Measurements from ENCODE around the gene PROX1.

PROX1 gene

GRCh38 chr1:214031267-214031650 is 43.5 kb downstream of the PROX1 start:
- Histone ChIP-seq H3K27ac (ENCODE audit: low read length) (no peak overlapping the region), H3K4me3 (ENCODE audit: low read length) (no peak overlapping the region), H3K9me3 (ENCODE audit: control insufficient read depth, low read depth, low read length) (no peaks in the 10 kb centered on the region), H3K27me3 (ENCODE audit: control insufficient read depth, insufficient read depth, low read length) (peaks cover 14% of the 10 kb centered on the region), H3K9ac (ENCODE audit: low read length) (no peak overlapping the region), H3K36me3 (ENCODE audit: control insufficient read depth, low read depth, low read length) (no peaks in the 10 kb centered on the region), H3K4me1 (ENCODE audit: control insufficient read depth, low read depth, low read length) (peaks cover 55% of the 10 kb centered on the region)

DNA sequence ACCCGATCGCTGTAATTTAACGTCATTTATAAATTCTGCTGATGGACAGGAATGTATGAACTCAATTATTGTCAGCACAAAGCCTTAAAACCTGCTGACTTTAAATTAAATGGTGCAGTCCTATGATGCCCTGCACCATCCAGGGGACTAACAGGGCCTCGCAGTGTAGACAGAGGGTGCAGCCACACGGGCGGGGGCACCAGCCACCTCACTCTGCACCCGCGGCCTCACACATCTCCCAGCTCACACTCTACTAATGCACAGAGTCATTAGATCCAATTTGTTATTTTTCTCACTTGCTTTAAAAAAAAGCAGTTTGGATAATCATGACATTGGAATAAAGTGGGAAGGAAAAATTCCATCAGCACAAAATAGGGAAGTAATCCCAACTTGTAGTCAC is 49.7 kb downstream of the PROX1 start:
- H3K36me3 ChIP-seq (ENCODE audit: control insufficient read depth, low read depth, low read length): no peaks in the 10 kb centered on the region
- no peaks in the 10 kb centered on the region for H3K27me3 ChIP-seq (ENCODE audit: control insufficient read depth, insufficient read depth, low read length)
- H3K9ac ChIP-seq (ENCODE audit: low read length): no peak overlapping the region
- H3K27ac ChIP-seq (ENCODE audit: low read length): no peak overlapping the region
- no peak overlapping the region for H3K4me3 ChIP-seq (ENCODE audit: low read length)
- H3K9me3 ChIP-seq (ENCODE audit: control insufficient read depth, low read depth, low read length): no peaks in the 10 kb centered on the region
- H3K4me1 ChIP-seq (ENCODE audit: control insufficient read depth, low read depth, low read length): no peaks in the 10 kb centered on the region

DNA sequence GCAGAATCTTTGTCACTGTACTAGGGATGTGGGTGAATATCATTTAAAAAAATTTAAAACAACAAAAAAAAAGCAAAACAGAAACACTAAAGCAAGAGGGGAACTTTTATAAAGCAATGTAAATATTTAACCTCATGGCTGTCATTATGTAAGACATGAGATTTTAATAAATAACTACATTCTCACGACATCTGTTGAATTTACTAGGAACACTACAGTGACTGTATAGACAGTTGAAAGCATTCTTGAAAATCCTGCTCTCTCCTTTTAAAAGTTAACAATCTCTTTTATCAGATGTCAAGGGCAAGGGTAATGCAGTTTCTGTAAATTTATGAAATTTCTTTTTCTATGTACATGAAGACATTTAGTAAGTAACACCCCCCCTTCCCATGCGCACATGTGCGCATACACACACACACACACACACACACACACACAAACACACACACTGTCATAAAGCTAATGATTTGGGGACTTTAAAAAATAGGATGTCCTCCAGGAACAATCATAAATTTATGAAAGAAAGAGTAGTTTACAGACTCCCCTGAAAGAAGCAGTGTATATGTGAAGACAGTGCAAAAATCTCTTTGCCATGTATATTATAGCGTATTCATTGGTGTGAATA is 51.7 kb downstream of the PROX1 start:
- Histone ChIP-seq H3K4me3 (ENCODE audit: low read length) (no peak overlapping the region), H3K9me3 (ENCODE audit: control insufficient read depth, low read depth, low read length) (no peaks in the 10 kb centered on the region), H3K9ac (ENCODE audit: low read length) (no peak overlapping the region), H3K27me3 (ENCODE audit: control insufficient read depth, insufficient read depth, low read length) (no peaks in the 10 kb centered on the region), H3K4me1 (ENCODE audit: control insufficient read depth, low read depth, low read length) (peaks cover 5% of the 10 kb centered on the region), H3K36me3 (ENCODE audit: control insufficient read depth, low read depth, low read length) (no peaks in the 10 kb centered on the region), H3K27ac (ENCODE audit: low read length) (no peak overlapping the region)

DNA sequence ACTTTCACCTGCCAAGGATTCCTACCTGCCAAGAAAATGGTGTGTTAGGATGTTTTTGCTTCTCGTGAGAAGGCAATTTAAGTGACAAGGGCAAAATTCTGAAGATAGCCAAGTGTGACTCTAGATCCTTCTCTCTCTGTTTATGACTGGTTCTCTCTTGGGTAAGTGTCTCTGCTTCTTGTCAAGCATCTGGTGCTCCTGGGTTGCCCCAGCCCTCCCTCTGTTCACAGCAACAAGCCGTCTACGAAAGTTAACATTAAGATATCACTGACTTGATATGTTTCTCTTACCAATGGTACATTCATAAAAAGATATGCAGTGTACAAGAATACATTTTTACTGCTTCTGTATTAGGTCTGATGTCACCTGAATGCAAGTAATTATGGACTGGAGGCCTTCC is 55.4 kb downstream of the PROX1 start:
- Histone ChIP-seq H3K9ac (ENCODE audit: low read length) (no peak overlapping the region), H3K9me3 (ENCODE audit: control insufficient read depth, low read depth, low read length) (no peaks in the 10 kb centered on the region), H3K4me3 (ENCODE audit: low read length) (no peak overlapping the region), H3K4me1 (ENCODE audit: control insufficient read depth, low read depth, low read length) (peaks cover 6% of the 10 kb centered on the region), H3K27ac (ENCODE audit: low read length) (no peak overlapping the region), H3K36me3 (ENCODE audit: control insufficient read depth, low read depth, low read length) (no peaks in the 10 kb centered on the region), H3K27me3 (ENCODE audit: control insufficient read depth, insufficient read depth, low read length) (no peaks in the 10 kb centered on the region)

- Histone ChIP-seq H3K9ac (ENCODE audit: low read length) (no peak overlapping the region), H3K36me3 (ENCODE audit: control insufficient read depth, low read depth, low read length) (no peaks in the 10 kb centered on the region), H3K4me3 (ENCODE audit: low read length) (no peak overlapping the region), H3K27ac (ENCODE audit: low read length) (no peak overlapping the region), H3K4me1 (ENCODE audit: control insufficient read depth, low read depth, low read length) (peaks cover 6% of the 10 kb centered on the region), H3K9me3 (ENCODE audit: control insufficient read depth, low read depth, low read length) (no peaks in the 10 kb centered on the region), H3K27me3 (ENCODE audit: control insufficient read depth, insufficient read depth, low read length) (no peaks in the 10 kb centered on the region)
These were observed 56.9 kb downstream of the PROX1 start for GRCh38 chr1:214044438-214045214.

DNA sequence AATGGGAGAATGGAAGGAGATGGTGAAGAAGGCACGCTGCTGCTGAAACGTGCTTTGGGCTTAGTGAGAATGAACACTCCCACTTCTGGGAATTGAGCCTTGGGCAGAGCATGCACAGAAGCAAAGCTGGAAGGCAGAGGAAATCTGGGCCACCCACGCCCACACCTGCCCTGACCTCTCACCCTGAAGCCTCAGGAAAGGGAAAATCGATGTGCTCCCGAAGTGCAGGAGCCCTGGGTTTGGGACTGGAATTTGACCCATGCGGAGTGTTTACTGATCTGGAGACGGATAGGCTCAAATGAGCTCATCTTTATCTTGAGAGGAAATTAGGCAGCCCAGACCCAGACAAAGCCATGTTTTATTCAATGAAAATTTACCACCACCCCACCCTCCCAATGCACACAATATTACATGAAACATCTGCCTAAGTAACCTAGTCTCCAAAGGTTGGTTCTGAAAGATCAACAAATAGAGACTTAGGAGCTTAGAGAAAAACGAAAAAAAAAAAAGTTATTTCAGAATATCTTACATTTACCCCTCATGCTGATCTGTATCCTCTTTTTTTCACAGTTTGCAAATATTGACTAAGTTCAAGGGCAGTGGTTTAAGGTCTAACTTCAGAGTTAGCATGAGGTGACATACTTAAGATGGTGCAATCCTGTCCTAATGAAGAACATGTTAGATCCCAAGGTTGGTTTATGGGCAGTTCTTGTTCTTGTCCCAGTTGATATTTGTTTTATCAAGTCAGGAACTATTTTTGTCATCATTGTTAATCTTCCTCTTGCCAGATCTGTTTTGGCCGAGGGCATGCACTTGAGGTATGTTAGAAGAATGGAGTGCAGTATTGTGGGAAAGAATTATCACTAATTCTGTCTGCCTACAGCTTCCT is 63.0 kb downstream of the PROX1 start:
- Histone ChIP-seq H3K27me3 (ENCODE audit: control insufficient read depth, insufficient read depth, low read length) (no peaks in the 10 kb centered on the region), H3K4me1 (ENCODE audit: control insufficient read depth, low read depth, low read length) (no peaks in the 10 kb centered on the region), H3K36me3 (ENCODE audit: control insufficient read depth, low read depth, low read length) (no peaks in the 10 kb centered on the region), H3K4me3 (ENCODE audit: low read length) (no peak overlapping the region), H3K9me3 (ENCODE audit: control insufficient read depth, low read depth, low read length) (no peaks in the 10 kb centered on the region), H3K9ac (ENCODE audit: low read length) (no peak overlapping the region), H3K27ac (ENCODE audit: low read length) (no peak overlapping the region)

- no peaks in the 10 kb centered on the region for H3K27me3 ChIP-seq (ENCODE audit: control insufficient read depth, insufficient read depth, low read length)
- H3K4me3 ChIP-seq (ENCODE audit: low read length): no peak overlapping the region
- no peak overlapping the region for H3K27ac ChIP-seq (ENCODE audit: low read length)
- H3K9me3 ChIP-seq (ENCODE audit: control insufficient read depth, low read depth, low read length): no peaks in the 10 kb centered on the region
- H3K36me3 ChIP-seq (ENCODE audit: control insufficient read depth, low read depth, low read length): no peaks in the 10 kb centered on the region
- H3K4me1 ChIP-seq (ENCODE audit: control insufficient read depth, low read depth, low read length): no peaks in the 10 kb centered on the region
- no peak overlapping the region for H3K9ac ChIP-seq (ENCODE audit: low read length)
These were observed 64.0 kb downstream of the PROX1 start for GRCh38 chr1:214051786-214052185.

DNA sequence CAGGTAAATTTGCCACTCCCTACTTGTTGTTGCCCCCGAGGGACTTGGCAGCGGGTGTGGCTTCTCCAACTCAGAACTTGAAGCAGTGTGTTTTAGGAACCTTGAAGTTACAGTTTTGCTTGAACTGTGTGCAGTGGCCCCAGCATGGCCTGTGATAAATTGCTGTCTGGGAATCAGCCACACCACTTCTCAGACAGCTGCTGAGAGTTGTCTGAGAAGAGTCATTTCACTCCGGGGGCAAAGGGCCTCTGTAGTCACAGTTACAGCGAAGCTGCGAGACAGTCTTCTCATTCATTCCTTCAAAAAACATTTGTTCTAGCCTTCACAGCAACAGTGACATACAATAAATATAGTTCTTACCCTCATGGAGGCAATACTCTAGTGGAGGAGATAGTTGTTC is 70.3 kb downstream of the PROX1 start:
- Histone ChIP-seq H3K9me3 (ENCODE audit: control insufficient read depth, low read depth, low read length) (no peaks in the 10 kb centered on the region), H3K36me3 (ENCODE audit: control insufficient read depth, low read depth, low read length) (no peaks in the 10 kb centered on the region), H3K27ac (ENCODE audit: low read length) (no peak overlapping the region), H3K9ac (ENCODE audit: low read length) (no peak overlapping the region), H3K4me1 (ENCODE audit: control insufficient read depth, low read depth, low read length) (no peaks in the 10 kb centered on the region), H3K27me3 (ENCODE audit: control insufficient read depth, insufficient read depth, low read length) (no peaks in the 10 kb centered on the region), H3K4me3 (ENCODE audit: low read length) (no peak overlapping the region)

DNA sequence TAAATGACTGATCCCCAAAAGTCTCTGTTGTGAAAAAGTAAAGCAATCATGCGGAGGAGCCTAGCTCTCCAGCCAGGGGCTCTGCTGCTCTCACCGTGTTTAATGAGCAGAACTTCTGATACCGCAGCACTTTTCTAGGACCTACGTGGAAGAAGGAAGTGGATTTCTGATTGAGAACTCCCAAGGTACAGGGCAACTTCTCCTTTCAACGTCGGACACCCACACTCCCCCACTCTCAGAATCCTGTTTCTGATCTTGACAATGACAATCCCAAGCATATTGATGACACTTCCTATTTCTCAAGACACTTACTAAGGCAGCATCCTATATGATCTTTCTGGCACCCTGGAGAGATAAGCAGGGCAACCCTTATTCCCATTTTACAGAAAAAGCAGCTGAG is 78.4 kb downstream of the PROX1 start:
- H3K27me3 ChIP-seq (ENCODE audit: control insufficient read depth, insufficient read depth, low read length): no peaks in the 10 kb centered on the region
- no peaks in the 10 kb centered on the region for H3K9me3 ChIP-seq (ENCODE audit: control insufficient read depth, low read depth, low read length)
- H3K9ac ChIP-seq (ENCODE audit: low read length): no peak overlapping the region
- no peak overlapping the region for H3K4me3 ChIP-seq (ENCODE audit: low read length)
- no peaks in the 10 kb centered on the region for H3K36me3 ChIP-seq (ENCODE audit: control insufficient read depth, low read depth, low read length)
- no peaks in the 10 kb centered on the region for H3K4me1 ChIP-seq (ENCODE audit: control insufficient read depth, low read depth, low read length)
- H3K27ac ChIP-seq (ENCODE audit: low read length): no peak overlapping the region

- no peaks in the 10 kb centered on the region for H3K27me3 ChIP-seq (ENCODE audit: control insufficient read depth, insufficient read depth, low read length)
- H3K36me3 ChIP-seq (ENCODE audit: control insufficient read depth, low read depth, low read length): no peaks in the 10 kb centered on the region
These were observed 79.2 kb downstream of the PROX1 start for GRCh38 chr1:214066936-214067335.

DNA sequence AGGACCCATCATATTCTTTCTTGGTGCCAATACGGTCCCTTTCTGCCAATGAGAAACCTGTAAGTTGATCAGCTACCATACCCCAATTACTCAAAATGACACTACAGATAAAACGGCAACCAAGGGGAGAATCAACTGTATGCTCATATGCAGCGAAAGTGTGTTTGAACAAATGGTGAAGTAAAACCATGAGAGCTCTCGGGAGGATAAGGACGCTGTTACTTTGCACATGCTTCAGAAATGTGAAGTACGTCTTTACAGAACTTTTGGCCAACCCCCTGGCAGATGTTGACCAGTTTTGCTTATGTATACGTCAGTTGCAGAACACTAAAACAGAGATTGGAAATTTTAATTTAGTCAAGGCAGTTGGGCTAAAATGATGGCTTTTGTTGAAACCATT is 79.6 kb downstream of the PROX1 start:
- no peak overlapping the region for H3K9ac ChIP-seq (ENCODE audit: low read length)
- no peak overlapping the region for H3K27ac ChIP-seq (ENCODE audit: low read length)
- H3K27me3 ChIP-seq (ENCODE audit: control insufficient read depth, insufficient read depth, low read length): no peaks in the 10 kb centered on the region

More at GRCh38 chr1:214066936-214067335, 79.2 kb downstream of the PROX1 start:
- Histone ChIP-seq H3K4me3 (ENCODE audit: low read length) (no peak overlapping the region), H3K27ac (ENCODE audit: low read length) (no peak overlapping the region), H3K9me3 (ENCODE audit: control insufficient read depth, low read depth, low read length) (no peaks in the 10 kb centered on the region), H3K4me1 (ENCODE audit: control insufficient read depth, low read depth, low read length) (no peaks in the 10 kb centered on the region), H3K9ac (ENCODE audit: low read length) (no peak overlapping the region)

More for the DNA sequence above, 79.6 kb downstream of the PROX1 start:
- H3K36me3 ChIP-seq (ENCODE audit: control insufficient read depth, low read depth, low read length): no peaks in the 10 kb centered on the region
- H3K4me1 ChIP-seq (ENCODE audit: control insufficient read depth, low read depth, low read length): no peaks in the 10 kb centered on the region
- no peak overlapping the region for H3K4me3 ChIP-seq (ENCODE audit: low read length)
- no peaks in the 10 kb centered on the region for H3K9me3 ChIP-seq (ENCODE audit: control insufficient read depth, low read depth, low read length)
